Kidney (tissue), 14 donors: ENCODE measurements around the gene ZGRF1. TPM values are rescaled to one million over a fixed set of nuclear protein-coding genes. Genes with fewer than 3 reads are reported as not detected.

ENCODE experiments used
- DNase-seq, 5 donors: peaks; one replicate each; pipeline ENCODE4 v3.0.0-alpha.2; 2013 to 2020
- FAIRE-seq: peaks from 2 replicates; lab custom pipeline; 2012; peaks lifted over from hg19 to GRCh38; lab: Jason Lieb, UNC
- H3K27ac ChIP-seq, 2 donors: one replicate each; pipeline ENCODE4 v1.7.0; 2013; ENCODE audit warnings: low read depth in 2 of 2, low read length in 2 of 2, inconsistent platforms in 1 of 2
- H3K27me3 ChIP-seq: one replicate; pipeline ENCODE4 v1.7.1; 2013; ENCODE audit warnings: low read length, inconsistent platforms; ENCODE audit not compliant: control insufficient read depth, insufficient read depth
- H3K36me3 ChIP-seq, 3 donors: one replicate each; pipeline versions ENCODE4 v1.7.0 to v1.7.1; 2013; ENCODE audit warnings: low read length in 3 of 3, control low read depth in 1 of 3, inconsistent platforms in 1 of 3; ENCODE audit not compliant: insufficient read depth in 3 of 3, control insufficient read depth in 2 of 3
- H3K4me1 ChIP-seq, 3 donors: one replicate each; pipeline versions ENCODE4 v1.7.0 to v1.7.1; 2013; ENCODE audit warnings: low read length in 3 of 3, inconsistent platforms in 1 of 3, low read depth in 1 of 3; ENCODE audit not compliant: control insufficient read depth in 2 of 3, insufficient read depth in 2 of 3
- H3K4me3 ChIP-seq, 3 donors: one replicate each; pipeline versions ENCODE4 v1.7.0 to v1.8.1; 2013; ENCODE audit warnings: low read length in 3 of 3, control low read depth in 1 of 3, inconsistent platforms in 1 of 3
- H3K9ac ChIP-seq, 3 donors: one replicate each; pipeline versions ENCODE4 v1.7.0 to v1.7.1; 2013; ENCODE audit warnings: low read length in 3 of 3, control low read depth in 1 of 3, inconsistent platforms in 1 of 3
- H3K9me3 ChIP-seq, 3 donors: one replicate each; pipeline versions ENCODE4 v1.7.0 to v1.7.1; 2013; ENCODE audit warnings: low read length in 3 of 3, control low read depth in 1 of 3, inconsistent platforms in 1 of 3; ENCODE audit not compliant: control insufficient read depth in 2 of 3, insufficient read depth in 1 of 3
- CTCF ChIP-seq: IDR thresholded peaks from 3 replicates; pipeline ENCODE4 v1.5.1; 2012; ENCODE audit warnings: mild to moderate bottlenecking, moderate library complexity, borderline replicate concordance; ENCODE audit not compliant: insufficient read depth; ENCODE audit errors: extremely low read depth
- intact Hi-C: fragments of 100-400 bp; cut with DNase I; formaldehyde crosslinking; loops from one replicate; pipeline ENCODE4 v1.11.1; 2022
- polyA plus RNA-seq: library from polyadenylated mRNA; stranded (reverse); fragments of 350-450 nt; fragmentation: Illumina TruSeq; extraction: RNeasy Lipid Tissue Mini Kit (QIAGEN cat#74804); gene quantifications from one replicate; pipeline ENCODE4 v1.2.3, GENCODE V29; 2014; ENCODE audit warnings: low read depth, low replicate concordance; ENCODE audit not compliant: insufficient read depth
- total RNA-seq: library from RNA; stranded (reverse); fragmentation: NEBNext Ultra II Directional; extraction: Animal tissue kit (Norgen Biotek cat#: 25700); gene quantifications from one replicate; pipeline ENCODE4 v1.2.1, GENCODE V29; 2021
- donor health status: control.
- donor health status: control.
- donor health status: control.
- donor health status: control.
- donor health status: control.
- donor health status: DM: yes; HTN: yes; CAD: no.
- donor health status: Normal renal cell carcinoma (clear cell type).

The ZGRF1 gene
- total and polyA plus RNA-seq, 2 donors from 2014 or later: 0.73 to 3.6 TPM

- FAIRE-seq: no peak
Measured at GRCh38 chr4:112515198-112516065, 121.3 kb downstream of the ZGRF1 start.

DNA sequence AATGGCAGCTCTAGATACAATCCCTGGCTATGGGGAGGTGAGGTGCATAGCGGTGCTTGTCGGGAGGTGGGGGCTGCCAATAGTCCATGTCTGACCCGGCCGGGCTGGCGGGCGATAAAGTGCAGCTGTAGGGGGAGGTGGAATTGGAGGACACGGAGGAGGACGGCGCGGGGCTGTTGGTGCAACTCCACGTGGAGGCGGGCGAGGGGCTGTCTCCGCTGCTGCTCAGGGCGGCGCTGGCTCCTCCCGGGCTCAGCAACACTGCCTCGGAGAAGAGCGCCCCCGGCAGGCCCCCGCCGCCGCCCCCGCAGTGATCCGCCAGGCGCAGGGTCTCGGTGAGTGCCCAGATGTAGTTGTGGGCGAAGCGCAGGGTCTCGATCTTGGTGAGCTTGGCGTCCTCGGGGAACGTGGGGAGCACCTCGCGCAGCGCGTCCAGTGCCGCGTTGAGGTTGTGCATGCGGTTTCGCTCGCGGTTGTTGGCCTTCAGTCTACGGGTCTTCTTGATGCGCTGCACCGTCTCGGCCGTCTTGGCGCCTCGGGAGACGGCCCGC lies 122.0 kb downstream of the ZGRF1 start:
- no peak overlapping the region for H3K4me3 ChIP-seq
- H3K9me3 ChIP-seq: peaks cover 0 to 2% (median 0%) of the 10 kb centered on the region in 3 donors
- no peaks in the 10 kb centered on the region for H3K36me3 ChIP-seq
- H3K9ac ChIP-seq: no peak overlapping the region
- no peak overlapping the region for H3K27ac ChIP-seq
- intact Hi-C loops: no loop called here
- H3K27me3 ChIP-seq: peaks cover 65% of the 10 kb centered on the region
- DNase-seq (peak in 4 of 5 donors; percentile 17 to 61 (median 37)), FAIRE-seq (no peak)
- no peak for TF ChIP-seq CTCF
- peaks cover 0 to 10% (median 0%) of the 10 kb centered on the region in 3 donors for H3K4me1 ChIP-seq

More at GRCh38 chr4:112515198-112516065, 121.3 kb downstream of the ZGRF1 start:
- intact Hi-C loops: no loop called here
- TF ChIP-seq CTCF: no peak
- peak; percentile 52 to 72 (median 65) for DNase-seq
- Histone ChIP-seq H3K9ac (no peak overlapping the region), H3K4me3 (peak overlapping the region; percentile 50 to 61 (median 59)), H3K9me3 (peaks cover 0 to 2% (median 0%) of the 10 kb centered on the region in 3 donors), H3K27ac (no peak overlapping the region), H3K4me1 (peaks cover 0 to 10% (median 0%) of the 10 kb centered on the region in 3 donors), H3K27me3 (peaks cover 68% of the 10 kb centered on the region), H3K36me3 (no peaks in the 10 kb centered on the region)

GRCh38 chr4:112513971-112514646 lies 122.6 kb downstream of the ZGRF1 start:
- H3K36me3 ChIP-seq: no peaks in the 10 kb centered on the region
- H3K9me3 ChIP-seq: peaks cover 0 to 2% (median 0%) of the 10 kb centered on the region in 3 donors
- H3K27me3 ChIP-seq: peaks cover 66% of the 10 kb centered on the region
- intact Hi-C loops: no loop called here
- TF ChIP-seq CTCF: no peak
- FAIRE-seq (no peak), DNase-seq (peak in 3 of 5 donors; percentile 1 to 45 (median 14))
- H3K4me3 ChIP-seq: no peak overlapping the region
- peaks cover 0 to 10% (median 0%) of the 10 kb centered on the region in 3 donors for H3K4me1 ChIP-seq
- no peak overlapping the region for H3K27ac ChIP-seq
- H3K9ac ChIP-seq: no peak overlapping the region
